PC-9 (cell line): ENCODE results near the gene C10orf71.

Source experiments
- EZH2 ChIP-seq: fragments of 200-600 bp; sonication (generic); IDR thresholded peaks from 2 replicates; pipeline ENCODE4 v1.8.0; 2017; ENCODE audit warnings: antibody characterized with exemption, low read depth
- TF ChIP-seq, protein P1 (sequence below): fragments of 200-600 bp; sonication (generic); conservative IDR thresholded peaks from 2 replicates; pipeline ENCODE4 v1.6.1; 2017; ENCODE audit warnings: mixed run types, antibody characterized with exemption, mild to moderate bottlenecking, moderate library complexity

DNA sequence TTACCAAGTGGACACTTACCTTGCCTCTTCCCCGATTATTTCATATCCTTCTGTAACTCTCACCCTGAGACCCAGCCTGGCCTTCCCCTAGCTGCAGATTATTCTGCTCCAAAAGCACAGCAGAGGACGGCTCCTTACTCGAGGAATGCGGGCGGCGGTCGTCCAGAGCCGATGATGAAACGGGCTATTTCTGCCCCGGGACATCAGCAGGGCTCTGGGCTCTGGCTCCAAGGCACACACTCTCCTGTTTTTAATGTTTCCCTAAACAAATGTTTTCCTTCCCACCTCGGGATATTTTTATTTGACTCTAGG, 343 bp upstream of the C10orf71 start:
- no peak for TF ChIP-seq EZH2
- TF ChIP-seq, protein P1, sequence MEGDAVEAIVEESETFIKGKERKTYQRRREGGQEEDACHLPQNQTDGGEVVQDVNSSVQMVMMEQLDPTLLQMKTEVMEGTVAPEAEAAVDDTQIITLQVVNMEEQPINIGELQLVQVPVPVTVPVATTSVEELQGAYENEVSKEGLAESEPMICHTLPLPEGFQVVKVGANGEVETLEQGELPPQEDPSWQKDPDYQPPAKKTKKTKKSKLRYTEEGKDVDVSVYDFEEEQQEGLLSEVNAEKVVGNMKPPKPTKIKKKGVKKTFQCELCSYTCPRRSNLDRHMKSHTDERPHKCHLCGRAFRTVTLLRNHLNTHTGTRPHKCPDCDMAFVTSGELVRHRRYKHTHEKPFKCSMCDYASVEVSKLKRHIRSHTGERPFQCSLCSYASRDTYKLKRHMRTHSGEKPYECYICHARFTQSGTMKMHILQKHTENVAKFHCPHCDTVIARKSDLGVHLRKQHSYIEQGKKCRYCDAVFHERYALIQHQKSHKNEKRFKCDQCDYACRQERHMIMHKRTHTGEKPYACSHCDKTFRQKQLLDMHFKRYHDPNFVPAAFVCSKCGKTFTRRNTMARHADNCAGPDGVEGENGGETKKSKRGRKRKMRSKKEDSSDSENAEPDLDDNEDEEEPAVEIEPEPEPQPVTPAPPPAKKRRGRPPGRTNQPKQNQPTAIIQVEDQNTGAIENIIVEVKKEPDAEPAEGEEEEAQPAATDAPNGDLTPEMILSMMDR: no peak
